Activated B cell treated with CpG ODN at 0.5 μM for 24 hours (primary cell): ENCODE results near the gene IL17RC. TPM values are rescaled to one million over a fixed set of nuclear protein-coding genes. Genes with fewer than 3 reads are reported as not detected.

Experiments used
- ATAC-seq: fragments of 200-7000 bp; cut with Tn5 transposase; one replicate; pipeline ENCODE4 v1.10.0; 2021; ENCODE audit warnings: low read depth, mild to moderate bottlenecking, moderate library complexity
- CTCF ChIA-PET: fragments of 350-600 bp; sonication (Branson Sonifier 250); formaldehyde crosslinking; loops from one replicate; lab custom pipeline; 2021; ENCODE audit warnings: antibody characterized with exemption; lab: Charles Lee
- POLR2A ChIA-PET: fragments of 350-600 bp; sonication (Branson Sonifier 250); formaldehyde crosslinking; loops from one replicate; lab custom pipeline; 2021; ENCODE audit warnings: antibody characterized with exemption; lab: Charles Lee
- DNase-seq: peaks from one replicate; pipeline ENCODE4 v3.0.0; 2022
- H3K27ac Mint-ChIP-seq: one replicate; pipeline ENCODE4 v1.8.0; 2020; ENCODE audit warnings: mixed read lengths
- H3K27me3 Mint-ChIP-seq: one replicate; pipeline ENCODE4 v1.8.0; 2021; ENCODE audit warnings: mixed read lengths
- H3K36me3 Mint-ChIP-seq: one replicate; pipeline ENCODE4 v1.8.0; 2021; ENCODE audit warnings: low read depth, mixed read lengths
- H3K4me1 Mint-ChIP-seq: one replicate; pipeline ENCODE4 v1.8.0; 2021; ENCODE audit warnings: mixed read lengths
- H3K4me3 Mint-ChIP-seq: one replicate; pipeline ENCODE4 v1.8.0; 2020; ENCODE audit warnings: mild to moderate bottlenecking, mixed read lengths
- H3K9me3 Mint-ChIP-seq: one replicate; pipeline ENCODE4 v1.8.0; 2020; ENCODE audit warnings: mixed read lengths
- CTCF ChIP-seq: fragments of 200-600 bp; IDR thresholded peaks from one replicate; pipeline ENCODE4 v1.8.0; 2022; ENCODE audit warnings: antibody characterized with exemption, mild to moderate bottlenecking
- intact Hi-C: fragments of 100-400 bp; cut with micrococcal nuclease; formaldehyde crosslinking; loops from one replicate; pipeline ENCODE4 v1.15.1; 2024
- total RNA-seq: library from RNA; stranded (reverse); gene quantifications from 2 replicates; pipeline ENCODE4 v1.2.3, GENCODE V29; 2022

IL17RC gene
- total RNA-seq, 1 donor from 2014 or later, result 0.11 TPM

GRCh38 chr3:9955611-9956352, 38.9 kb downstream of the IL17RC start:
- no peaks in the 10 kb centered on the region for H3K9me3 Mint-ChIP-seq
- TF ChIP-seq CTCF, result no peak
- no peak overlapping the region for H3K27ac Mint-ChIP-seq
- ChIA-PET CTCF (no interaction called here), POLR2A (interaction anchor here (3.7 kb wide), 1 partner anchor 23 kb away, joined by 19 read pairs; the partner anchor contains the start of gene CRELD1)
- intact Hi-C loops, result no loop called here
- ATAC-seq (no peak), DNase-seq (no peak)
- no peaks in the 10 kb centered on the region for H3K27me3 Mint-ChIP-seq
- peaks cover under 1% of the 10 kb centered on the region for H3K36me3 Mint-ChIP-seq
- H3K4me3 Mint-ChIP-seq, result no peak overlapping the region
- peaks cover 15% of the 10 kb centered on the region for H3K4me1 Mint-ChIP-seq

GRCh38 chr3:9957214-9957613, 40.3 kb downstream of the IL17RC start:
- no peak overlapping the region for H3K4me3 Mint-ChIP-seq
- DNase-seq (no peak), ATAC-seq (no peak)
- CTCF ChIA-PET, result no interaction called here
- H3K27me3 Mint-ChIP-seq, result no peaks in the 10 kb centered on the region
- POLR2A ChIA-PET, result no interaction called here
- TF ChIP-seq CTCF, result no peak
- H3K9me3 Mint-ChIP-seq, result no peaks in the 10 kb centered on the region
- H3K4me1 Mint-ChIP-seq, result peaks cover 5% of the 10 kb centered on the region
- H3K27ac Mint-ChIP-seq, result no peak overlapping the region
- H3K36me3 Mint-ChIP-seq, result peaks cover 10% of the 10 kb centered on the region
- intact Hi-C loops, result no loop called here

- POLR2A ChIA-PET, result interaction anchor here (0.6 to 0.8 kb wide), 2 partner anchors 22 to 41 kb away, joined by 3 read pairs; partner anchors contain the start of gene EMC3
- Mint-ChIP-seq H3K27ac (no peak overlapping the region), H3K36me3 (peaks cover 69% of the 10 kb centered on the region)
These were observed 48.4 kb downstream of the IL17RC start for GRCh38 chr3:9965200-9965875.

GRCh38 chr3:9966841-9967240, 49.9 kb downstream of the IL17RC start:
- POLR2A ChIA-PET, result no interaction called here
- no peak overlapping the region for H3K27ac Mint-ChIP-seq

More at GRCh38 chr3:9965200-9965875, 48.4 kb downstream of the IL17RC start:
- DNase-seq (no peak), ATAC-seq (no peak)
- Mint-ChIP-seq H3K9me3 (no peaks in the 10 kb centered on the region), H3K27me3 (no peaks in the 10 kb centered on the region), H3K4me1 (no peaks in the 10 kb centered on the region), H3K4me3 (no peak overlapping the region)
- TF ChIP-seq CTCF, result no peak
- CTCF ChIA-PET, result no interaction called here
- intact Hi-C loops, result no loop called here

More at GRCh38 chr3:9966841-9967240, 49.9 kb downstream of the IL17RC start:
- Mint-ChIP-seq H3K4me1 (no peaks in the 10 kb centered on the region), H3K9me3 (no peaks in the 10 kb centered on the region), H3K36me3 (peaks cover 76% of the 10 kb centered on the region), H3K4me3 (no peak overlapping the region), H3K27me3 (no peaks in the 10 kb centered on the region)
- DNase-seq, result no peak
- no peak for ATAC-seq
- intact Hi-C loops, result no loop called here
- no peak for TF ChIP-seq CTCF
- CTCF ChIA-PET, result no interaction called here
